Chondrocyte (in vitro differentiated cells): ENCODE results near the gene GPATCH2. TPM values are rescaled to one million over a fixed set of nuclear protein-coding genes. Genes with fewer than 3 reads are reported as not detected.

Experiments used
- DNase-seq: peaks from one replicate; pipeline ENCODE4 v3.0.0; 2021; ENCODE audit warnings: mixed read lengths, low spot score
- H3K27ac Mint-ChIP-seq: one replicate; pipeline ENCODE4 v1.8.0; 2021; ENCODE audit warnings: mild to moderate bottlenecking, moderate library complexity, mixed read lengths; ENCODE audit not compliant: unreplicated experiment
- H3K27me3 Mint-ChIP-seq: 2 replicates; pipeline ENCODE4 v1.8.0; 2021; ENCODE audit warnings: low read depth, mixed read lengths
- H3K36me3 Mint-ChIP-seq: 2 replicates; pipeline ENCODE4 v1.8.0; 2021; ENCODE audit warnings: low read depth, mixed read lengths
- H3K4me1 Mint-ChIP-seq: 2 replicates; pipeline ENCODE4 v1.8.0; 2021; ENCODE audit warnings: low read depth, mild to moderate bottlenecking, mixed read lengths
- H3K4me3 Mint-ChIP-seq: one replicate; pipeline ENCODE4 v1.8.0; 2021; ENCODE audit warnings: mild to moderate bottlenecking, moderate library complexity, mixed read lengths; ENCODE audit not compliant: unreplicated experiment
- H3K9me3 Mint-ChIP-seq: 2 replicates; pipeline ENCODE4 v1.8.0; 2021; ENCODE audit warnings: low read depth, mixed read lengths
- CTCF ChIP-seq: fragments of 200-600 bp; sonication (generic); IDR thresholded peaks from 2 replicates; pipeline ENCODE4 v1.5.0; 2021; ENCODE audit warnings: antibody characterized with exemption, mild to moderate bottlenecking, moderate library complexity
- total RNA-seq: library from RNA; stranded (reverse); gene quantifications from 3 replicates; pipeline ENCODE4 v1.2.1, GENCODE V29; 2021

GPATCH2 gene
- total RNA-seq, 1 donor from 2014 or later = 10.4 TPM

DNA sequence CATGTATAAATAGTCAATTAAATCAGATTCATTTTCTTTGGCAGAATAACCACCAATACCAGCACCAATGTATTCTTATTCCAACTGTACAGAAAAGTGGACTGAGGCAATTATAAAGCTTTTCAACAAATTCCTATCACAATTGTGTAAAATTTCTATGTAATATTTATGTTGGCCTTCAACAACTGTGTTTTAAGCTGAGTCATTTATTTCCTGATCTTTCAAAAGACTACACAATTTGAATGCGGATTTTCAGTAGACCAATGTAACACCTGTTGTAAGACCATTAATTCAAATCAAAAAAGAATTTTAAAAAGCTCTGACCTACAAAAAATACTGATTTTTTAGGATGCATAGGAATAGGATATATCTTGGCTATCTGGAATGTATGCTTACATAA lies 25.5 kb downstream of the GPATCH2 start:
- no peaks in the 10 kb centered on the region for H3K9me3 Mint-ChIP-seq
- no peak overlapping the region for H3K4me3 Mint-ChIP-seq
- TF ChIP-seq CTCF = no peak
- H3K27ac Mint-ChIP-seq = no peak overlapping the region
- no peak for DNase-seq
- no peaks in the 10 kb centered on the region for H3K27me3 Mint-ChIP-seq
- H3K36me3 Mint-ChIP-seq = peaks cover 6% of the 10 kb centered on the region
- H3K4me1 Mint-ChIP-seq = peaks cover 5% of the 10 kb centered on the region

GRCh38 chr1:217602380-217602779 lies 28.5 kb downstream of the GPATCH2 start:
- no peak overlapping the region for H3K4me3 Mint-ChIP-seq
- H3K4me1 Mint-ChIP-seq = peaks cover 12% of the 10 kb centered on the region
- no peak overlapping the region for H3K27ac Mint-ChIP-seq
- peaks cover 7% of the 10 kb centered on the region for H3K36me3 Mint-ChIP-seq
- DNase-seq = no peak
- no peaks in the 10 kb centered on the region for H3K9me3 Mint-ChIP-seq
- no peak for TF ChIP-seq CTCF
- no peaks in the 10 kb centered on the region for H3K27me3 Mint-ChIP-seq

- Mint-ChIP-seq H3K27ac (no peak overlapping the region), H3K4me1 (peaks cover 6% of the 10 kb centered on the region), H3K4me3 (no peak overlapping the region), H3K36me3 (peaks cover 5% of the 10 kb centered on the region), H3K9me3 (no peaks in the 10 kb centered on the region), H3K27me3 (no peaks in the 10 kb centered on the region)
- DNase-seq = no peak
- no peak for TF ChIP-seq CTCF
Observed at GRCh38 chr1:217599154-217599553, 31.7 kb downstream of the GPATCH2 start.

GRCh38 chr1:217590598-217590997 lies 40.3 kb downstream of the GPATCH2 start:
- no peaks in the 10 kb centered on the region for H3K27me3 Mint-ChIP-seq
- H3K36me3 Mint-ChIP-seq = peaks cover 2% of the 10 kb centered on the region
- no peaks in the 10 kb centered on the region for H3K9me3 Mint-ChIP-seq
- H3K4me1 Mint-ChIP-seq = no peaks in the 10 kb centered on the region
- H3K27ac Mint-ChIP-seq = no peak overlapping the region
- no peak overlapping the region for H3K4me3 Mint-ChIP-seq
- no peak for DNase-seq
- TF ChIP-seq CTCF = no peak

DNA sequence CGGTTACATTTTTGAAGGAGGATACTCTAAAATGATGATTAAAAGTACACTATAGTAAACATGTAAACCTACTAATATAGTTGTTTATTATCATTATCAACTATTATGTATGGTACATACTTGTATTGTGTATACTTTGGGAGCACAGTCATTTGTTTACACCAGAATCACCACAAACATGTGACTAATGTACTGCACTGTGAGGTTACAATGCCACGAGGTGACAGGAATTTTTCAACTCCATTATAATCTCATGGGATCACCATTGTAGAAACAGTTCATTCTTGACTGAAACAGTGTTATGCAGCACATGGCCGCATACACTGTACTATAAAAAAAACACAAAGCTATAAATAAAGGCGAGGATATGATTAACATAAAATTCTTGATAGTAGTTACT lies 44.3 kb downstream of the GPATCH2 start:
- H3K27ac Mint-ChIP-seq = no peak overlapping the region
- peaks cover 6% of the 10 kb centered on the region for H3K36me3 Mint-ChIP-seq
- TF ChIP-seq CTCF = no peak
- H3K27me3 Mint-ChIP-seq = no peaks in the 10 kb centered on the region
- no peak overlapping the region for H3K4me3 Mint-ChIP-seq
- H3K9me3 Mint-ChIP-seq = no peaks in the 10 kb centered on the region
- DNase-seq = no peak
- no peaks in the 10 kb centered on the region for H3K4me1 Mint-ChIP-seq
